Measurements from ENCODE around the gene TMEM260. TPM values are rescaled to one million over a fixed set of nuclear protein-coding genes. Genes with fewer than 3 reads are reported as not detected.

Gene TMEM260
- total RNA-seq, 1 donor from 2014 or later: 31.7 TPM

DNA sequence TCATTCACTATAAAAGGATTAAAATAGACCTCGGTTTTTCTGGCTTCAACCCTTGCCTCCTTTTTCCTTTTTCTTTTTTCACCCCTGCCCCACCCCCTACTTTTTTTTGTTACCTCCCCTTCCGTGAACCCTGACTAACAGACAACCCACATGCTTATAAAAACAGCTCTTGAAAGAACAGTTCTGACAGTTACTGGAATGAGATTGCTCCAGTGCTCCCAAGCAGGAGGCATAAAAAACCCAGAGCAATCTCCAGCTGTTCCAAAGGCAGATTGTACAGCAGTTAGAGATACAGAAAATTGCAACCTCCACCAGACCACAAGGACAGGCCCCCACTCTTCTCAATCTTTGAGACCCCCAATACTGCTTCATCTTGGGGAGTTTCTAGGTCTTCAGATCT lies 29.9 kb upstream of the TMEM260 start:
- Mint-ChIP-seq H3K27ac (no peak overlapping the region), H3K9me3 (no peaks in the 10 kb centered on the region), H3K4me1 (no peaks in the 10 kb centered on the region), H3K27me3 (ENCODE audit: low read depth) (peaks cover 10% of the 10 kb centered on the region), H3K4me3 (no peak overlapping the region), H3K36me3 (no peaks in the 10 kb centered on the region)
- TF ChIP-seq, protein P1, sequence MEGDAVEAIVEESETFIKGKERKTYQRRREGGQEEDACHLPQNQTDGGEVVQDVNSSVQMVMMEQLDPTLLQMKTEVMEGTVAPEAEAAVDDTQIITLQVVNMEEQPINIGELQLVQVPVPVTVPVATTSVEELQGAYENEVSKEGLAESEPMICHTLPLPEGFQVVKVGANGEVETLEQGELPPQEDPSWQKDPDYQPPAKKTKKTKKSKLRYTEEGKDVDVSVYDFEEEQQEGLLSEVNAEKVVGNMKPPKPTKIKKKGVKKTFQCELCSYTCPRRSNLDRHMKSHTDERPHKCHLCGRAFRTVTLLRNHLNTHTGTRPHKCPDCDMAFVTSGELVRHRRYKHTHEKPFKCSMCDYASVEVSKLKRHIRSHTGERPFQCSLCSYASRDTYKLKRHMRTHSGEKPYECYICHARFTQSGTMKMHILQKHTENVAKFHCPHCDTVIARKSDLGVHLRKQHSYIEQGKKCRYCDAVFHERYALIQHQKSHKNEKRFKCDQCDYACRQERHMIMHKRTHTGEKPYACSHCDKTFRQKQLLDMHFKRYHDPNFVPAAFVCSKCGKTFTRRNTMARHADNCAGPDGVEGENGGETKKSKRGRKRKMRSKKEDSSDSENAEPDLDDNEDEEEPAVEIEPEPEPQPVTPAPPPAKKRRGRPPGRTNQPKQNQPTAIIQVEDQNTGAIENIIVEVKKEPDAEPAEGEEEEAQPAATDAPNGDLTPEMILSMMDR (IDR thresholded peaks at IDR 0.05; ENCODE audit: unreplicated experiment): no peak
- no peak for DNase-seq (ENCODE audit: low spot score in 2 of 2, unreplicated experiment in 2 of 2)

- H3K4me1 Mint-ChIP-seq: no peaks in the 10 kb centered on the region
- H3K4me3 Mint-ChIP-seq: no peak overlapping the region
- H3K36me3 Mint-ChIP-seq: no peaks in the 10 kb centered on the region
- no peak overlapping the region for H3K27ac Mint-ChIP-seq
- peaks cover 20% of the 10 kb centered on the region for H3K27me3 Mint-ChIP-seq (ENCODE audit: low read depth)
- H3K9me3 Mint-ChIP-seq: no peaks in the 10 kb centered on the region
- TF ChIP-seq, protein P1 (IDR thresholded peaks at IDR 0.05; ENCODE audit: unreplicated experiment): no peak
- DNase-seq (ENCODE audit: low spot score in 2 of 2, unreplicated experiment in 2 of 2): no peak
Measured at GRCh38 chr14:56552615-56553014, 27.0 kb upstream of the TMEM260 start.

DNA sequence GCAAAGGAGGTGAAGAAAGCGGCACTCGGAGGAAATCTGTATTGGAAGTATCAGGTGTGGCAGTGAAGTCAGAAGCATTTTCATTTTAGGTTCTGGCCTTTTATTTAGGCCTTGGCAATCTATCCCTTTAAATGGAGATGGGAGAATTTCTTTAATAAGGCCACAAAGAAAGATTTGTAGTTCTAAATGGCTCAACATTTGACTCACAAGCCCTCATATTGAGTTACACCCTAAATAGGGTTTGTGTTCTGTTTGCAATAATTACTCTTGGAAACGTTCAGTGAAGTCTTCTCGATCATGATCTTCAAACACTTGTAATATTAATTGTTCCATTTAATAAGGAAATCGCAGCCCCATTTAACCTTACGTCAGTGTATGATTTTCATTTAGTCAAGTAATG lies 25.3 kb upstream of the TMEM260 start:
- H3K27ac Mint-ChIP-seq: no peak overlapping the region
- DNase-seq (ENCODE audit: low spot score in 2 of 2, unreplicated experiment in 2 of 2): no peak

DNA sequence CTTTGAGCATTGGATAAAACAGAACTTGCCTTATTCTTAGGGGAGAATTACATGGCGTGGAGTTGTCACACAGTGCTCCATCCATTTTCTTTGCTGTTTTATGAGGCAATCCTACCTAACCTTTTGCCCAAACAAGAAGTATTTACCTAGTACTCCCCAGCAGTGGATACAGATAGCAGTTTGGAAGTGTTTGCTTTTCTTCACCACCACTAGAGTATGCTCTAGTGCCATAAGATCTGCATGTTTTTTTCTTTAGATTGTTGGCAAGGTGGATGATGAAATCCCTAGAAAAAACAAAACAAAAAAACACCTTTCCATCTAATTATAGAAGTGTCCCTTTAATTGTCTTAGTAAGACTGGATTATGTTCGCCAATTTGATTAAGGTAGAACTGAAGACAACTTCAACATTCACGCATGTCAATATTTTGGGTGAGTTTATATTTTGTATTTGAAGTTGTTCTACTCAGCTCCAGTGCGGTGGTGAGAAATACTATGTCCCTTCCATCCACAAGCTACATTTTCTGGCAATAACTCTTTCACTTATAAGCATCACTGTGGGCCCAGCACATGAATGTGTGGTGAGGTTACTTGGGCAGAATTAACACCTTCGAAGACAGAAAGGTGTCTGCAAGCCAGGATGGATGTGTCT lies 23.6 kb upstream of the TMEM260 start:
- H3K27me3 Mint-ChIP-seq (ENCODE audit: low read depth): peaks cover 21% of the 10 kb centered on the region
- no peak overlapping the region for H3K4me3 Mint-ChIP-seq
- H3K4me1 Mint-ChIP-seq: no peaks in the 10 kb centered on the region
- no peak overlapping the region for H3K27ac Mint-ChIP-seq
- DNase-seq (ENCODE audit: low spot score in 2 of 2, unreplicated experiment in 2 of 2): no peak
- no peaks in the 10 kb centered on the region for H3K9me3 Mint-ChIP-seq
- H3K36me3 Mint-ChIP-seq: no peaks in the 10 kb centered on the region
- TF ChIP-seq, protein P1 (IDR thresholded peaks at IDR 0.05; ENCODE audit: unreplicated experiment): no peak

More for the DNA sequence above, 25.3 kb upstream of the TMEM260 start:
- H3K36me3 Mint-ChIP-seq: no peaks in the 10 kb centered on the region
- H3K27me3 Mint-ChIP-seq (ENCODE audit: low read depth): peaks cover 23% of the 10 kb centered on the region
- TF ChIP-seq, protein P1 (IDR thresholded peaks at IDR 0.05; ENCODE audit: unreplicated experiment): no peak
- no peaks in the 10 kb centered on the region for H3K9me3 Mint-ChIP-seq
- no peaks in the 10 kb centered on the region for H3K4me1 Mint-ChIP-seq
- no peak overlapping the region for H3K4me3 Mint-ChIP-seq

- Mint-ChIP-seq H3K27me3 (ENCODE audit: low read depth) (peaks cover 20% of the 10 kb centered on the region), H3K36me3 (no peaks in the 10 kb centered on the region), H3K4me3 (no peak overlapping the region), H3K9me3 (peaks cover 15% of the 10 kb centered on the region), H3K4me1 (no peaks in the 10 kb centered on the region), H3K27ac (no peak overlapping the region)
- DNase-seq (ENCODE audit: low spot score in 2 of 2, unreplicated experiment in 2 of 2): no peak
- TF ChIP-seq, protein P1 (IDR thresholded peaks at IDR 0.05; ENCODE audit: unreplicated experiment): no peak
Measured at GRCh38 chr14:56559182-56559581, 20.4 kb upstream of the TMEM260 start.

Data from mesothelial cell of epicardium (in vitro differentiated cells).